Parathyroid adenoma (tissue), 2 donors: ENCODE measurements around the gene ABTB2.

Experiments
- H2AFZ ChIP-seq: fragments of 300-600 bp; sonication (generic); one replicate; pipeline ENCODE4 v1.7.0; 2017; ENCODE audit warnings: antibody characterized with exemption, mild to moderate bottlenecking
- H3K27ac ChIP-seq: fragments of 300-600 bp; sonication (generic); one replicate; pipeline ENCODE4 v1.7.0; 2017
- H3K27me3 ChIP-seq: fragments of 300-600 bp; sonication (generic); one replicate; pipeline ENCODE4 v1.7.0; 2017; ENCODE audit warnings: low read length; ENCODE audit not compliant: control insufficient read depth, insufficient read depth
- H3K36me3 ChIP-seq: fragments of 300-600 bp; sonication (generic); one replicate; pipeline ENCODE4 v1.7.0; 2017; ENCODE audit warnings: low read length; ENCODE audit not compliant: control insufficient read depth, insufficient read depth
- H3K4me1 ChIP-seq: fragments of 300-600 bp; sonication (generic); one replicate; pipeline ENCODE4 v1.7.0; 2017; ENCODE audit warnings: control low read depth
- H3K4me2 ChIP-seq: fragments of 300-600 bp; sonication (generic); one replicate; pipeline ENCODE4 v1.7.0; 2017; ENCODE audit warnings: low read length
- H3K4me3 ChIP-seq: fragments of 300-600 bp; sonication (generic); one replicate; pipeline ENCODE4 v1.7.0; 2017; ENCODE audit warnings: low read depth, low read length
- H3K79me2 ChIP-seq: fragments of 300-600 bp; sonication (generic); one replicate; pipeline ENCODE4 v1.7.0; 2017; ENCODE audit warnings: control low read depth
- H3K9ac ChIP-seq: fragments of 300-600 bp; sonication (generic); one replicate; pipeline ENCODE4 v1.7.0; 2017; ENCODE audit warnings: mild to moderate bottlenecking
- H3K9me3 ChIP-seq: fragments of 300-600 bp; sonication (generic); one replicate; pipeline ENCODE4 v1.7.0; 2017; ENCODE audit warnings: low read length; ENCODE audit not compliant: control insufficient read depth
- CTCF ChIP-seq: fragments of 300-600 bp; sonication (generic); IDR thresholded peaks from one replicate; pipeline ENCODE4 v1.7.0; 2017; ENCODE audit warnings: antibody characterized with exemption, mild to moderate bottlenecking
- donor health status: primary hyperparathyroidism.

The ABTB2 gene

DNA sequence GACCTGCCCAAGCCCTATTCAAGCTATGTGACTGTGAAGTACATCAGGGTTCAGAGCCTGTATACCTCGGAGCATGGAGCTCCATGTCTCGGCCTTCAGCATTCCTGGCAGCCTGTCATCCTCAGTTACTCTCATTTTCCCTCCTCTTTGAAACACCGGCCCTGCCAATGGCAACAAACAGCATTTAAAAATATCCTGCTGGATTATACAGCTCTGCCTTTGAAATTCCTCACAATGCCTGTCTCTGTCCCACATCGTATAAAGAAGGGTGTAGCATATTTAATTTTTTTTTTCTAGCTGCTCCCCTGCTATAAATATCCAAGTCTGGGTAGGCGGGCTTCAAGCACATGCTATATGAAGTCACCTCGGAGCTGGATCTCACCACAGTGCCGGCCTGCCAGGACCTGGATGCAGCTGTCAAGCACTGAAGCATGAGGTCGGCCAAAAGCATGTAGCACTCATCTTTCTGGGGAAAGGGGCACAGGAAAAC, 11.8 kb downstream of the ABTB2 start:
- no peaks in the 10 kb centered on the region for H3K36me3 ChIP-seq
- TF ChIP-seq CTCF = no peak
- H3K4me2 ChIP-seq = no peak overlapping the region
- H3K9me3 ChIP-seq = no peaks in the 10 kb centered on the region
- no peak overlapping the region for H2AFZ ChIP-seq
- H3K27ac ChIP-seq = no peak overlapping the region
- no peak overlapping the region for H3K9ac ChIP-seq
- no peaks in the 10 kb centered on the region for H3K27me3 ChIP-seq
- no peaks in the 10 kb centered on the region for H3K4me1 ChIP-seq
- no peaks in the 10 kb centered on the region for H3K79me2 ChIP-seq
- no peak overlapping the region for H3K4me3 ChIP-seq

GRCh38 chr11:34345540-34345876, 12.3 kb downstream of the ABTB2 start:
- Histone ChIP-seq H3K9ac (no peak overlapping the region), H3K4me2 (no peak overlapping the region), H3K4me1 (no peaks in the 10 kb centered on the region), H3K27me3 (no peaks in the 10 kb centered on the region), H2AFZ (no peak overlapping the region), H3K36me3 (no peaks in the 10 kb centered on the region), H3K4me3 (no peak overlapping the region), H3K9me3 (no peaks in the 10 kb centered on the region), H3K27ac (no peak overlapping the region), H3K79me2 (no peaks in the 10 kb centered on the region)
- TF ChIP-seq CTCF = no peak

DNA sequence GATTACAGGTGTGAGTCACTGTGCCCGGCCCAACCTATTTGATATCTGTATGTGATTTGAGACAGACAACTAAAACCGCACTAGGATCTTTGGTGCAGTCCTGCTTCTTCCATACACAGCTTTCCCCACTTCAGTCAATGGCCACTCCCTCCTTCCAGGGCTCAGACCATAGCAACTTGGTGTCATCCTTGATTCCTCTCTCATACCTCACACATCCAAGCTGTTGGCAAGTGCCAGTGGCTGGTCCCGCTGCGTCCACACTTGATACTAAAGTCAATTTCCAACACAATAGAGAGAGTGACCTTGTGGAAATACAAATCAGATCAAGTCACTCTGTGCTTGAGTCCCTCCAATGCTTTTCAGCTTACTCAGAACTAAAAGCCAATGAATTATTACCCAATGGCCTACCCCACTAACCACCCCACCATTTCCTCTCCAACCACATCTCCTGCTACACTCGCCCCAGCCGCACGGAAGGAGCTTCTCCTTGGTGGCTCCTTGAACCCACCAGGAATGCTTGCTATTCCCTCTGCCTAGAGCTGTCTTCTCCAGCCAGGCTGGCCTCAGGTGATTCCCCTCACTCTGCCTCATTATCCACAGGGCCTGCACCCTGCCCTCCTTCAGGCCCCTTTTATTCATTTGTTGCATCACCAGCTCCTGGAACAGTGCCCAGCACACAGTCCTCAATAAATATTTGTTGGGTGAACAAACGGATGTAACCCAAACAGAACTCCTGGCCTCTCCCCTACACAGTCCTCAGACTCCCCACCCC, 12.9 kb downstream of the ABTB2 start:
- Histone ChIP-seq H3K4me3 (no peak overlapping the region), H3K36me3 (no peaks in the 10 kb centered on the region), H3K27me3 (no peaks in the 10 kb centered on the region), H3K27ac (no peak overlapping the region), H2AFZ (no peak overlapping the region), H3K9me3 (no peaks in the 10 kb centered on the region), H3K4me2 (no peak overlapping the region), H3K79me2 (no peaks in the 10 kb centered on the region), H3K4me1 (no peaks in the 10 kb centered on the region), H3K9ac (no peak overlapping the region)
- no peak for TF ChIP-seq CTCF

DNA sequence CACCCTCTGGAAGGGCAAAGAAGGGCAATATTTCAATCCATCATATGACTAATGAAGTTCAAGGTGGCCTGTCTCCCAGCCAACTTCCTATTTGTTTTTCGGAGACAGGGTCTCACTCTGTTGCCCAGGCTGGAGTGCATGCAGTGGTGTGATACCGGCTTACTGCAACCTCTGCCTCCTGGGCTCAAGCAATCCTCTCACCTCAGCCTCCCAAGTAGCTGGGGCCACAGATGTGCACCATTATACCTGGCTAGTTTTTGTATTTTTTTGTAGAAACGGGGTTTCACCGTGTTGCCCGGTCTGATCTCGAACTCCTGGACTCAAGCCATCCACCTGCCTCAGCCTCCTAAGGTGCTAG, 13.4 kb downstream of the ABTB2 start:
- TF ChIP-seq CTCF = no peak
- Histone ChIP-seq H2AFZ (no peak overlapping the region), H3K9me3 (no peaks in the 10 kb centered on the region), H3K36me3 (no peaks in the 10 kb centered on the region), H3K27ac (no peak overlapping the region), H3K9ac (no peak overlapping the region), H3K4me2 (no peak overlapping the region), H3K27me3 (no peaks in the 10 kb centered on the region), H3K4me1 (no peaks in the 10 kb centered on the region), H3K79me2 (no peaks in the 10 kb centered on the region), H3K4me3 (no peak overlapping the region)

DNA sequence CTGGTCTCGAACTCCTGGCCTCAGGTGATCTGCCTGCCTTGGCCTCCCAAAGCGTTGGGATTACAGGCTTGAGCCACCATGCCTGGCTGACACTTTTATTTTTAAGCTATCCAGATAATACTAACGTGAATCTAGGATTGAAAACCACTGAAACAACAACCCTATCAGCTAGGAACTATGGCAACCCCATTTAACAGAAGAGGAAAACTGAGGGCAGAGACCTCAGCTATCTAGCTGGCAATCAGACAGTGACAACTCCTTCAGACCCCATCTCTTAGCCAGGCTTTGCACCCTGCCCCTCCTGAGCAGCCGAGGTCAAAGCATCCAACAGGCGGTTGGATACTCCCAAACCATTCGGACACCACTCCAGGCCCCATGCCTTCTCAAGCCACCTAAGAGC, 14.1 kb downstream of the ABTB2 start:
- no peak for TF ChIP-seq CTCF
- Histone ChIP-seq H3K27me3 (no peaks in the 10 kb centered on the region), H3K36me3 (no peaks in the 10 kb centered on the region), H3K4me1 (no peaks in the 10 kb centered on the region), H3K9ac (no peak overlapping the region), H3K27ac (no peak overlapping the region), H3K4me2 (no peak overlapping the region), H3K9me3 (no peaks in the 10 kb centered on the region), H3K4me3 (no peak overlapping the region), H3K79me2 (no peaks in the 10 kb centered on the region), H2AFZ (no peak overlapping the region)
